Embryonic facial prominence (tissue), 1 donor: ENCODE data around the gene TAC1.
"Not testable (repeated sequence)": the region's sequence is repeated elsewhere in the genome, so short reads cannot be mapped to it uniquely, and the experiment has no call there.

Experiments
- DNase-seq: peaks from one replicate; pipeline ENCODE4 v3.0.0-alpha.2; 2016; ENCODE audit errors: extremely low spot score

Gene TAC1, protein sequence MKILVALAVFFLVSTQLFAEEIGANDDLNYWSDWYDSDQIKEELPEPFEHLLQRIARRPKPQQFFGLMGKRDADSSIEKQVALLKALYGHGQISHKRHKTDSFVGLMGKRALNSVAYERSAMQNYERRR

DNA sequence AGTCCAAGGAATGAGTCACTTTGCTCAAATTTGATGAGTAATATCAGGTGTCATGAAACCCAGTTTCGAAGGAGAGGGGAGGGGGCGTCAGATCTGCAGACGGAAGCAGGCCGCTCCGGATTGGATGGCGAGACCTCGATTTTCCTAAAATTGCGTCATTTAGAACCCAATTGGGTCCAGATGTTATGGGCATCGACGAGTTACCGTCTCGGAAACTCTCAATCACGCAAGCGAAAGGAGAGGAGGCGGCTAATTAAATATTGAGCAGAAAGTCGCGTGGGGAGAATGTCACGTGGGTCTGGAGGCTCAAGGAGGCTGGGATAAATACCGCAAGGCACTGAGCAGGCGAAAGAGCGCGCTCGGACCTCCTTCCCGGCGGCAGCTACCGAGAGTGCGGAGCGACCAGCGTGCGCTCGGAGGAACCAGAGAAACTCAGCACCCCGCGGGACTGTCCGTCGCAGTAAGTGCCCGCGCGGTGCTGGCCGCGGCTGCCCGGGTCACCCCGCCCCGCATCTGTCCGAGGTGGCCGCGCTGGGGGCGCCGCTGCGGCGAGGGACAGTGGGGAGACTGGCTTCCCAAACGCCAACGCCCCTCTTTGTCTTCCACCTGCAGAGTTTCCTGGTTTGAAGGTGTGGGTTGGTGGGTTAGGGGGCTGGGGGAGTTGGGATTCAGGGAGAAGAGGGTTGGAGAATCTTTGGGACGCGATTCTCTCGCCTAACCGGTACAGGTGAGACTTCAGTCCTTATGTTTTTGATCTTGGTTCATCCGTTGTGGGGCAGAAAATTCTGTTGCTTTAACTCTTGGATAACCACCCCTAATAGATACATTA, at the start of gene TAC1:
Gene TAC1, plus strand, starts transcription at position 351 of the 829 bp plus-strand sequence. CDS start 527 bp downstream, outside the sequence.
- DNase-seq = no peak

DNA sequence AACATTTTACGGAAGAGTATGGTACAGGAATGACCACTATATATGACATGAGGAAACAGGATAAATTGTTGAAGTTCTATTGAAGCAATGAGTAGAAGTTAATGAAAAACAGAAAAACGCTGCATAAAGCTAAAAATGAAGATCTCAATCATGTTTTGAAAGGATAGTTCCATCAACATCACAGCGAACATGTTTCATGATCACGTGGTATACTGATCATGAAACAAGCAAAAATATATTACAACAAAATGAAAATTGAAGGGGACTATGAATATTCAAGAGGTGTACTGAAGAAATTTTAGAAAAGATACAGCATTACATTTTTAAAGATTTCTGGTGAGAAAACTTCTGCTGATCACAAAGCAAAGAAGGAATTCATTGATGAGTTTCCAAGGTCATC, 45.9 kb upstream of the TAC1 start:
- no peak for DNase-seq

DNA sequence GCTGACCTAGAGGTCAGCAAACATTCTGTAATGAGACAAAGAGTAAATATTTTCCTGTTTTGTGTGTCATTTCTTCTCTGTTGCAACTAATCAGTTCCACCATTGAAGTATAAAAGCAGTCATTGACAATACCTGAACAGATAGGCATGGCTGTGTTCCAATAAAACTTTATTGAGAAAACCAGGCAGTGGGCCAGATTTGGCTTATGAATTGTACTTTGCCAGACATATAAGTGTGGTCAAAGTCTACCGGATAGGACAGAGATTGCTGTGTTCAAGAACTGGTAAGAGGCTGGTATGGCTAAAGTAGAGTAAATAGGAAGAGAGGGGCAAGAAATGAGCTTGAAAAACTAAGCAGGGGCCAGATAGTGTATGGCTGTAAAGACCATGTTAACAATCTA, 38.3 kb upstream of the TAC1 start:
- no peak for DNase-seq

DNA sequence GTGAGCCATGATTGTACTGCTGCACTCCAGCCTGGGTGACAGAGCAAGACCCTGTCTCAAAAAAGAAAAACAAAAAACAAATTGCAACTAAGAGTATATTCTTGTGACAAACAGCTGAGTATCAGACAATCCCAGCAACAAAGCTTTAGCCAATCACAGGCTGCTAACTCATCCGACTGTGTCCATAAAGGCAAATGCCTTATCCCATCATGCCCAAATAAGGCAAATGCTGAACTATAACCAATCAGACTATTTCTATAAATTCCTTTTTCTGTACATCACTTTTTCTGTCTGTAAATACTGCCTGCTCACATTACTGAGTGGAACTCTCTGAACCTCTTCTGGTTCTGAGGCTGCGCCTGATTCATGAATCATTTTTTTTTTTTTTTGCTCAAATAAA, 37.5 kb upstream of the TAC1 start:
- DNase-seq = no peak

DNA sequence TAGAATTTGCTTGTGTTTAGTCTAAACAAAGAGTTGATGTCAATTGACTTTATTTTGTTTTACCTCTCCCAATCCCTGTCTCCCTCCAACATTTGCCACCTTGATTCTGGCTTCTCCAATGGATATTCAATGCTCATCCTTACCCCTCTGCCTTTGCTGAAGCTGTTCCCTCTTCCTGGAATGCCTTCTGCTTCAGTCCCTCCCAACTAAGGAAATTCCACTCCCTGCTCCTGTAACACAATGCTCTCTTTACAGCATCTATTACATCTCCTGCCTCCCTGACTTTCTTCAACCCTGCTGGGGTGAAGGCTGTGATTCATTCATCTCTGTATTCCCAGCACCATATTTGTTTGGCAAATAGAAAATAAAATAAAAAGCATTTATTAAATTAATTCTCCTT, 34.5 kb upstream of the TAC1 start:
- no peak for DNase-seq

DNA sequence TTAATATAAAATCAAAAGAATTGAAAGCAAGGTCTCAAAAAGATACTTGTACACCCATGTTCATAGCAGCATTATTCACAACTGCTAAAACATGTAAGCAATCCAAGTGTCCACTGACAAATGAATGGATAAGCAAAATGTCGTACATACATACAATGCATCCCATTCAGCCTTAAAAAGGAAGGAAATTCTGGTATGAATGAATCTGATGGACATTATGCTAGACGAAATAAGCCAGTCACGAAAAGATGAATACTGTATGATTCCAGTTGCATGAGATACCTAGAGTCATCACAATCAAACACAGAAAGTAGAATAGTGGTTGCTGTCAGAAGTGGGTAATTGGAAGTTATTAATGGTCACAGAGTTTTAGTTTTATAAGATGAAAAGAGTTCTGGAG, 9.5 kb upstream of the TAC1 start:
- no peak for DNase-seq

DNA sequence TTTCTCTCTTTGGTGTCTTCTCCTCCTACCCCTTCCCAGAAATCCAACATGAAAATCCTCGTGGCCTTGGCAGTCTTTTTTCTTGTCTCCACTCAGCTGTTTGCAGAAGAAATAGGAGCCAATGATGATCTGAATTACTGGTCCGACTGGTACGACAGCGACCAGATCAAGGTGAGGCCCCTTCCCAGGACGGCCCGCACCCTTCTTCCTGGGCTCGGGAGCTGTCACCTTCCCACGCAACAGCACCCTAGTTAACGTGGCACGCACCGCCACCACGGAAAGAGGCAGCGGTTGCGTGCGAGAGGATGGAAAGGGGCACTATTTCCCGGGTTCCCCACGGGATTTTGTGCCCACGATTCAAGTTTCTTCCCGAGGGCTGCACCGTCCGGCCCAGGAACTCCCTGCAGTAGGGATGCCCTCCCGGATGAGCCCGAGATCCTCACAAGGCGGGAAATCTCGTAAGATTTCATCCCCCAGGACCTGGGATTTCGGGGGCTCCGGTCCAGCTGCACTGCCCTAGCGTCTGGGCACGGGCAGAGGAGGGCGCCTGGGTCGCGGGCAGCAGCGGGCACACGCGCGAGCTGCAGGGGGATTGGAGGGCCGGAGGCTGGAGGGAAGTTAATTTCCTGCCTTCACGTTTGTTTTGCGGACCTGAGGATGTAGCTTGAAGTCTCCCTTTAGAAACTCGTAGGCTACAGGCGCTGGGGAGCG, 834 bp downstream of the TAC1 start:
- no peak for DNase-seq

DNA sequence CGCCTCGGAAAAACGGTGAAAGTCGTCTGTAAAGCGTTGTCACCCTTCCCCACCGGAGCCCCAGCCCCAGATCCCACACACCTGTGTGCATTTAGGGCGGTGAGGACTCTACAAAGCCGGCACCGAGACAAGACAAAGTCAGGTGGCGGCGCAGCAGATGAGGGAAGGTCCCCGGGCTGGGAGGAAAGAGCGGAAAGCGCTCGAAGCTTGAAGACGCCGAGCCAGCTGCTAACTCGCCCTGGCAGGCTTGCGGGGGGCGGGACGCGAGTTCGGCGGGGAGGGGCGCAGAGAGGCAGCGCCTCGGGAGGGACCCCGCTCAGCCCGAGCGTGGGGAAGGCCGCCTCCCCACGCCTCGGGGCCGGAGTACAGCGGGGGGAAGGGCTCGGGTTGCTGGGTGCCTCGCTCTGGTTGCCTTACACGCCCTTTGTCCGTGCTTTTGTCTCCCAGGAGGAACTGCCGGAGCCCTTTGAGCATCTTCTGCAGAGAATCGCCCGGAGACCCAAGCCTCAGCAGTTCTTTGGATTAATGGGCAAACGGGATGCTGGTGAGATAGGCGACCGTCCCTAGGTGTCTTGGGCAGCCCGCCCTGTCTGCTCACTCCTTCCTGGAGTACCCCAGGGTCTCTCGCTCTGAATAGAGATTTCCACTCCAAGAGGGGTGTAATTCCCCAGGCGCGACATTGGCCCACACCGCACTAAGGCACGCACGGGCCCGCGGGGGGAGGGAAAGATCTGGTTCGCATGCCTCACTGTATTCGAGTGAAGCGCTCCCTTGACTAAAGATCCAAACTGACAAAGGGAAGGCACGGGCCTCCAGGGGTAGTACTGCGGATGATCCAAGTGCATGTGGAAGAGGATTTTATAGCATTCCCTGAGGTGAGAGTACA, 1.6 kb downstream of the TAC1 start:
- no peak for DNase-seq

DNA sequence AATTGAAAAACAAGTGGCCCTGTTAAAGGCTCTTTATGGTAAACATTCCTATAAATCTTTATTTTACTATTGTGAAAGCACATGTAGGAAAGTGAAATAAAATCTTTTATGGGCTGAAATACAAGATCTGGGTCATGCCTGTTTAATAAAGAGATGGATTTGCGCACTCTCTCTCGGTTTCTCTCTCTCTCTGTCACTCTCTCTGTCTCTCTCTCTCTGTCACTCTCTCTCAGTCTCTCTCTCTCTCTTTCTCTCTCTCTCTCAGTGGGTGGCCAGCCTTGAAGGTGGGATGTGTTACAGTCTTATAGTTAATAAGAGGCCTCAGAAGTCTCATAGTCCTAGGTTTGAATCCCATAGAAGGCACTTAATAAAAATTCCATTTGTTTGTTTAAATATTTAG, 2.4 kb downstream of the TAC1 start:
- no peak for DNase-seq

DNA sequence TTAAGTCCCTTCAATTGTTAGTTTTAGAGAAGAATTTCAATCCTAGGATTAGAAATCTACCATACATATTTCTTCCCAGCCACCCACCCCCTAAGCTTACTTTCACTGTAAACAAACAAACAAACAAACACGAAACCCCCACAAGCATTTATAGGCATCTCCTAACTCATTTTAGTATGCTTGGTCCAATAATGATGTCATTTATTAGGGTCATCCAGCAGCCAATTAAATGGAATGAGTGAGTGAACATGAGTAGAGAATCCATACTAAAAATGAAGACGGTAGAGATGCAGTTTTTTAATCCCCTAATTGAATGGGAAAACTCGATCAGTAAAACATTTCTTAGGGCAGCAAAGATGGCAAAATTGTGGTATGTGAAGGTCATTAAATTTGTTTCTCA, 3.2 kb downstream of the TAC1 start:
- DNase-seq = no peak

DNA sequence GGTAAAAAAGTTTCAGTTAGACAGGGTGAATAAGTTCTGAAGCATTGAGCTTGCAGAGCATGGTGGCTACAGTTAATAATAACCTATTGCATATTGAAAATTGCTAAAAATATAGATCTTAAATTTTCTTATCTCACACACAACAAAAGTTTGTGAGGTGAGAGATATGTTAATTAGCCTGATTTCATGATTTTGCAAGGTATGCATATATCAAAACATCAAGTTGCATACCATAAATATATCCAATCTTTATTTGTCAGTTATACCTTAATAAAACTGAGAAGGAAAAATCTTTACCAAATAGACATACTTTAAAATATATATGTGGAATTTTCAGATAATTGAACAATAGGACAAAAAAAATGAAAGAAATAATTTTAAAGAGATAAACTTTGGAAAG, 16.6 kb downstream of the TAC1 start:
- no peak for DNase-seq

DNA sequence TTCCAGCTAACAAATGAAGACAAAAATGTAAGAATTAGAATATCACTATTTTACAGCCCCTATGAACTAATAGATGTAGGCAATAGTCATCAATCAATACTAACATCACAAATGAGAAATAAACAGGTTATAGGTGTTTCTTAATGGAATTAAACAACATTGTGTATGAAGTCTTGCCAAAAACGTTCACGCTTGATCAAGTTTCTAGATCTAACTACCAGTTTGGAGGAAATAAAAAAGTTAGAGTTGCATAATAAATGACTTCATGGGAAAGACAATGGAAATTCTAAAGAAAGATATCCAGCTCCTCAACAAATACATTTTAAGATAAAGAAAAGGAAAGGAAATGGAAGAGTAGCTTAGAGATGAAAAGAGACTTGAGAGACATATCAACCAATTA, 19.7 kb downstream of the TAC1 start:
- no peak for DNase-seq

DNA sequence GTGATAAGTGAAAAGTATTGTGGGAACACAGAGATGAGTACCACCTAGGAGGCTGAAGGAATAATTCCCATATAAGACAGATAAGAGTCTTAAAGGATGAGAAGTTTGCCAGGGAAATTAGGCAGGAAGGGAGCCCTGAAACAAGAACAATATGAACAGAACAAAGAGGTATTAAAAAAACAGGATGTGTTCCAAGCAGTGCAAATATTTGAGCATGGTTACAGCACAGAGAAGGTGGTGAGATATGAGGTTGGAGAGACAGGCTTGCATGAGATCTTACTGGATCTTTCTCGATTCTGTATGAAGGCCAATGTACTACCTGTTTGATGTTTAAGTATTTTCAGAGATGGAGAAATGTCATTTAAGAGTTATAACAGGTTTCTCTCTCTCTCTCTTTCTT, 20.3 kb downstream of the TAC1 start:
- no peak for DNase-seq

DNA sequence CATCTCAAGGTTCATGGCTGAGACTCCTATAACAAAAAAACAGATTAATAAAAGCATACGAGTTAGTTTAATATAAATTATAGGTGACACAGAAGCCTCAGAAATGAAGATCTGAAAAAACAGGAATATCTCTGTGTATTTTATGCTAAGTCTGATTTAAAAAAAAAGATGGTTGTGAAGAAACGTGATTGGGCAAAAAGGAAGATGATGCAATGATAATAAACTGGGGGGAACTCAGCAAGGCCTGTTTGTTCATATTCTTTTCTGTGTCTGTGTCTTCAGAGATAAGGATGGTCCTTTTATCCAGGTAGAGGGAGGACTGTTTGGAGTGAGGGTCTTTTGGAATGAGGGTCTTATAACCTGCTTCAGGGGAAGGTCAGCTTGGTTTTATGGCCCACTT, 25.9 kb downstream of the TAC1 start:
- no peak for DNase-seq

DNA sequence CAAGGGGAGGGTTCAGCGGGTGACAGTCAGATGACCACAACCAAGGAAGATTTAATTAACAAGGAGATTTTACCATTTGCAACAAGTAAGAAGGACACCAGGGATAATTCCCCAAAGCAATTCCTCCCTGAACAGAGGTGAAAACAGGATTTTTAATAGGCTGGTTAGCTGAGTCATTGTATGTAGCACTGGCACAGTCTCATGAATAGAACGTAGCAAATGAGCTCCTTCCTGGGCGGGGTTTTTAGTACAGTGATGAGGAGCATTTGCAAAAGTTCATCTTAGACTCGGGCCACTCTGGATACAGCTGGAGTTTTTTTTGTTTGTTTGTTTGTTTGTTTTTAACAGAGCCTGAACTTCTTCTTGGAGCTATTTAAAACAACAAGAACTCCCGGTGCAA, 39.0 kb downstream of the TAC1 start:
- DNase-seq = no peak

DNA sequence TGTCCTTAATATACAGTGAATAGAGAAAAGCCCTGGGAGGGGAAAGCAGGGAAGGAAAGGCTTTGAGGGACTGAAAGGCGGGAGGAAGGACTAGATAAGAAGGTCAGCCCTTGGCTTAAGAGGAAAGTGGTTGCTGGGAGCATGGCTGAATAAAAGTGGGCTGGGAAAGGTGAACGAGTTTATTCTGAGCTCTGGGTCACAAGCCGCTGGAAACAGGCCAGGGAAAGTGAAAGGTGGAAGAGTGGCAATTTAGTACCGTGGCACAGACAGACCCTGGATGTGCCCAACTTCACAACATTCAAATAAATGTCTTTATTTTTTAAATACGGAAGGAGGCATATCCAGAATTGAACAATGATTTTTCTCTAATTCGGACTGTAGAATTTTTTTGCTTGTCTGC, 39.7 kb downstream of the TAC1 start:
- DNase-seq = no peak

DNA sequence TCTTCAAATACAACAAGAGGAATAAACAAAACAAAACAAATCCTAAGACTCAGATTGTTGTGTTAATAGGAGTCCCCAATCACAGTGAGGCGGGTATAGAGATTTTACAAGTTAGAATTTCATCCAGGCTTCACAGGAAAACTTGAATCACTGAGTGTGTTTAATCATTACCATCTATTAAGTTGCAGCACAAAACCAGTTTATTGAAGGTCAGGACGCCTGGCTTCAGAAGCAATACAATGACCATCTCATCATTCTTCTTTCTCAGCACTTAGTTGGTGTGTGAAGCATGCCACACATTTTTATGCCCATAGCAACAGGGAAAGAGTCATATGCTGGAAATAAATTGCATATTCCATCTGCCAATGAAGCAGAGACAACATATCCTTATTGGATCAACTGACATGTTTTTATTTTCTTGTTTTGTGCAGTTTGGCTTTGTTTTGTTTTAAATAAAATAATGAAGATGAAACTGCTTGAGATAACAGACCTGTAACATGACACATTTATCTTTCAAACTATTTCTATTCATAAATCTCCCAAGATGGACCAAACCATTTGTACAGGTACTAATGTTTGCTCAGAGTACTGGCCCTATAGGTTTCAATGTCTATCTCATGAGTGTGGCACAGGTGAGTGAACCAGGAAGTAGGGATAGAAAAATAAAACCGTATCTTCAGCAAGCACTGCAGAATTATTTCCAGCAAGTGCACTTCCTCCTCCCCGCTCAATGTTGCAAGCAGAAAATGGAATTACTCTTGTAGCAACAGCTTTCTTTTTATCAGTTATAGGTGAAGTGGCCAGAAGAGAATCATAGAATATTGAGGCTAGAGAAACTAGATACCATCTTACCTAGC, 40.4 kb downstream of the TAC1 start:
- no peak for DNase-seq

DNA sequence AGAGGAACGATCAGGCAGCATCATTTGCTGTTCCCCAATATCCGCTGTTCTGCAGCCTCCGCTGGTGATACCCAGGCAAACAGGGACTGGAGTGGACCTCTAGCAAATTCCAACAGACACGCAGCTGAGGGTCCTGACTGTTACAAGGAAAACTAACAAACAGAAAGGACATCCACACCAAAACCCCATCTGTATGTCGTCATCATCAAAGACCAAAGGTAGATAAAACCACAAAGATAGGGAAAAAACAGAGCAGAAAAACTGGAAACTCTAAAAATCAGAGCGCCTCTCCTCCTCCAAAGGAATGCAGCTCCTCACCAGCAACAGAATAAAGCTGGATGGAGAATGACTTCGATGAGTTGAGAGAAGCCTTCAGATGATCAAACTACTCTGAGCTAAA, 54.5 kb downstream of the TAC1 start:
- not testable (repeated sequence) for DNase-seq
